ENCODE data around the gene PLCH1. TPM values are rescaled to one million over a fixed set of nuclear protein-coding genes. Genes with fewer than 3 reads are reported as not detected.

The PLCH1 gene
- total RNA-seq, 1 donor from 2014 or later: 1.1 TPM

- Mint-ChIP-seq H3K4me3 (ENCODE audit: unreplicated experiment) (no peak overlapping the region), H3K27ac (ENCODE audit: unreplicated experiment) (no peak overlapping the region), H3K4me1 (ENCODE audit: low read depth, unreplicated experiment) (peaks cover 5% of the 10 kb centered on the region), H3K27me3 (ENCODE audit: unreplicated experiment) (peaks cover 2% of the 10 kb centered on the region), H3K36me3 (ENCODE audit: unreplicated experiment) (no peaks in the 10 kb centered on the region), H3K9me3 (ENCODE audit: unreplicated experiment) (no peaks in the 10 kb centered on the region)
- no peak for DNase-seq
- TF ChIP-seq, protein P1, sequence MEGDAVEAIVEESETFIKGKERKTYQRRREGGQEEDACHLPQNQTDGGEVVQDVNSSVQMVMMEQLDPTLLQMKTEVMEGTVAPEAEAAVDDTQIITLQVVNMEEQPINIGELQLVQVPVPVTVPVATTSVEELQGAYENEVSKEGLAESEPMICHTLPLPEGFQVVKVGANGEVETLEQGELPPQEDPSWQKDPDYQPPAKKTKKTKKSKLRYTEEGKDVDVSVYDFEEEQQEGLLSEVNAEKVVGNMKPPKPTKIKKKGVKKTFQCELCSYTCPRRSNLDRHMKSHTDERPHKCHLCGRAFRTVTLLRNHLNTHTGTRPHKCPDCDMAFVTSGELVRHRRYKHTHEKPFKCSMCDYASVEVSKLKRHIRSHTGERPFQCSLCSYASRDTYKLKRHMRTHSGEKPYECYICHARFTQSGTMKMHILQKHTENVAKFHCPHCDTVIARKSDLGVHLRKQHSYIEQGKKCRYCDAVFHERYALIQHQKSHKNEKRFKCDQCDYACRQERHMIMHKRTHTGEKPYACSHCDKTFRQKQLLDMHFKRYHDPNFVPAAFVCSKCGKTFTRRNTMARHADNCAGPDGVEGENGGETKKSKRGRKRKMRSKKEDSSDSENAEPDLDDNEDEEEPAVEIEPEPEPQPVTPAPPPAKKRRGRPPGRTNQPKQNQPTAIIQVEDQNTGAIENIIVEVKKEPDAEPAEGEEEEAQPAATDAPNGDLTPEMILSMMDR (IDR thresholded peaks at IDR 0.05; ENCODE audit: partially characterized antibody, unreplicated experiment): no peak
These were observed 417.0 kb downstream of the PLCH1 start for GRCh38 chr3:155327871-155328270.

- TF ChIP-seq, protein P1 (IDR thresholded peaks at IDR 0.05; ENCODE audit: partially characterized antibody, unreplicated experiment): no peak
- no peaks in the 10 kb centered on the region for H3K9me3 Mint-ChIP-seq (ENCODE audit: unreplicated experiment)
- no peak overlapping the region for H3K27ac Mint-ChIP-seq (ENCODE audit: unreplicated experiment)
- peaks cover 5% of the 10 kb centered on the region for H3K4me1 Mint-ChIP-seq (ENCODE audit: low read depth, unreplicated experiment)
- peaks cover 2% of the 10 kb centered on the region for H3K27me3 Mint-ChIP-seq (ENCODE audit: unreplicated experiment)
- no peak overlapping the region for H3K4me3 Mint-ChIP-seq (ENCODE audit: unreplicated experiment)
- no peaks in the 10 kb centered on the region for H3K36me3 Mint-ChIP-seq (ENCODE audit: unreplicated experiment)
- DNase-seq: no peak
These were observed 417.4 kb downstream of the PLCH1 start for GRCh38 chr3:155327430-155327829.

- no peaks in the 10 kb centered on the region for H3K36me3 Mint-ChIP-seq (ENCODE audit: unreplicated experiment)
- H3K9me3 Mint-ChIP-seq (ENCODE audit: unreplicated experiment): no peaks in the 10 kb centered on the region
- DNase-seq: no peak
- H3K4me1 Mint-ChIP-seq (ENCODE audit: low read depth, unreplicated experiment): peaks cover 10% of the 10 kb centered on the region
- TF ChIP-seq, protein P1 (IDR thresholded peaks at IDR 0.05; ENCODE audit: partially characterized antibody, unreplicated experiment): no peak
- H3K27me3 Mint-ChIP-seq (ENCODE audit: unreplicated experiment): peaks cover 2% of the 10 kb centered on the region
- no peak overlapping the region for H3K4me3 Mint-ChIP-seq (ENCODE audit: unreplicated experiment)
- no peak overlapping the region for H3K27ac Mint-ChIP-seq (ENCODE audit: unreplicated experiment)
These were observed 418.0 kb downstream of the PLCH1 start for GRCh38 chr3:155326901-155327300.

DNA sequence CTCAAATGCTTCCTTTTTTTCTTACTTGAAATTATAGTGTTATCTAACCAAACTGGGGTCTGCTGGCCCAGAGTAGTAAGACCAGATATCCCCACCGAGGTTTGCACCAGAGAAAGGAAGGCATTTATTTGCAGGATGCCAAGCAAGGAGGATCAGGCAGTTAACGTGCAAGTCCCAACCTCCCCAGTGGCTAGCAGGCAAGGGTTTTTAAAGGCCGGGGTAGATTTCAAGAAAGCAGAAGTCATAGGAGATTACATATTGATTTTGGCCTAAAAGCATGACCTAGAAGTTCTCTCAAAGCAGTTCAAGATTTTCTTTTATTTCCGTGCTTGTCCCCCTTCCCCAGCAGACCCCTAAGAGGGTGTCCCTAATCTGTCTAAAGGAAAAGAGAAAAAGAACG lies 418.6 kb downstream of the PLCH1 start:
- Mint-ChIP-seq H3K27me3 (ENCODE audit: unreplicated experiment) (peaks cover 2% of the 10 kb centered on the region), H3K36me3 (ENCODE audit: unreplicated experiment) (no peaks in the 10 kb centered on the region), H3K4me1 (ENCODE audit: low read depth, unreplicated experiment) (peaks cover 14% of the 10 kb centered on the region), H3K9me3 (ENCODE audit: unreplicated experiment) (no peaks in the 10 kb centered on the region), H3K27ac (ENCODE audit: unreplicated experiment) (no peak overlapping the region), H3K4me3 (ENCODE audit: unreplicated experiment) (no peak overlapping the region)
- no peak for DNase-seq
- TF ChIP-seq, protein P1 (IDR thresholded peaks at IDR 0.05; ENCODE audit: partially characterized antibody, unreplicated experiment): no peak

Other genes starting within 250 kb of the PLCH1 start
- gene C3orf33, start 61.2 kb upstream of the PLCH1 start, total RNA-seq (ENCODE audit: unreplicated experiment): 1.8 TPM
- gene SLC33A1, start 109.4 kb upstream of the PLCH1 start, total RNA-seq (ENCODE audit: unreplicated experiment): 19.7 TPM
- 82.3 TPM for gene GMPS, start 125.6 kb upstream of the PLCH1 start, total RNA-seq (ENCODE audit: unreplicated experiment)